ENCODE measurements around the gene ADAP1.
A peak's percentile ranks its signal among the peaks of the same experiment; 100 is the strongest.

The ADAP1 gene

GRCh38 chr7:972110-972509 lies 17.6 kb upstream of the ADAP1 start:
- TF ChIP-seq GATA2 (IDR thresholded peaks at IDR 0.05; ENCODE audit: low read depth, low read length) (no peak), GATA3 (IDR thresholded peaks at IDR 0.05; ENCODE audit: low read depth, low read length) (no peak)

- TF ChIP-seq GATA3 (IDR thresholded peaks at IDR 0.05; ENCODE audit: low read depth, low read length) (no peak), GATA2 (IDR thresholded peaks at IDR 0.05; ENCODE audit: low read depth, low read length) (no peak)
Observed at GRCh38 chr7:970744-971143, 16.3 kb upstream of the ADAP1 start.

GRCh38 chr7:969403-969802 lies 14.9 kb upstream of the ADAP1 start:
- no peak for TF ChIP-seq GATA3 (IDR thresholded peaks at IDR 0.05; ENCODE audit: low read depth, low read length)
- TF ChIP-seq GATA2 (IDR thresholded peaks at IDR 0.05; ENCODE audit: low read depth, low read length), result no peak

- no peak for TF ChIP-seq GATA3 (IDR thresholded peaks at IDR 0.05; ENCODE audit: low read depth, low read length)
- no peak for TF ChIP-seq GATA2 (IDR thresholded peaks at IDR 0.05; ENCODE audit: low read depth, low read length)
Observed at GRCh38 chr7:968205-969105, 14.0 kb upstream of the ADAP1 start.

GRCh38 chr7:967361-968082 lies 13.0 kb upstream of the ADAP1 start:
- no peak for TF ChIP-seq GATA3 (IDR thresholded peaks at IDR 0.05; ENCODE audit: low read depth, low read length)
- TF ChIP-seq GATA2 (IDR thresholded peaks at IDR 0.05; ENCODE audit: low read depth, low read length), result no peak

GRCh38 chr7:966291-967069 lies 12.0 kb upstream of the ADAP1 start:
- TF ChIP-seq GATA2 (IDR thresholded peaks at IDR 0.05; ENCODE audit: low read depth, low read length) (no peak), GATA3 (IDR thresholded peaks at IDR 0.05; ENCODE audit: low read depth, low read length) (no peak)

DNA sequence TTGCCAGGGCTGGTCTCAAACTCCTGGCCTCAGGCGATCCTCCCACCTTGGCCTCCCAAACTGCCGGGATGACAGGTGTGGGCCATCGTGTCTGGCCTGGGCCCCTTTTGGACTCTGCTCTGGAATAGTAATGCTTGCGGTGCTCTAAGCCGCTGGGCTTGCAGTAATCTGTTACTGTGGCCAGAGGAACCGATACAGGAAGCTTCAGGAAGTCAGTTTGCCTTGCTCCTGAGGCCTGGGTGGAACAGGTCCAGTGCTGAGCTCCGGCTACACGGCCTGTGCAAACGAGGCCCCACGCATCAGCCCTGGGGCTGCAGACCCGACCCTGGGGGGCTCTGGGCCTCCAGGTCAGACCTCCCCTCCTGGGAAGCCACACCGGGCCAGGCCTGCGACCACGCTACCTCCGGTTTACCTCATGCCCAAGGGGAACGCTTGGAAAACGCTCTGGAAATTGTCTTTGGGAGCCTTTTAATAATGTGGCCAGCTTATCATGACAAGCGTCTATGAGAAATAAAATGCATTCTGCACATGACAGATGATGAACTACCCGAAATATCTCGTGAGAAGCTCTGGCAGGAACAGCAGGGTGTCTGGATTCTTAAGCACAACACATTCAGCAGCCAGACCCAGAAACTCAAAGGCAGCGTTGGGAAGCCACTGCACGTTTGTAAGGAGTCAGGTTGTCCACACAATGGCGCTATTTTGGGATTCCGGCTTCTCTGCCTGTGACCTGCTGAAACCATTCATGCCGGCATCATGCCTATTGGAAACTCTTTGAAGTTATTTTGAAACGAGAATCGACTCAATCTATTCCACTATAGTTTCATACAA lies 10.1 kb upstream of the ADAP1 start:
- TF ChIP-seq GATA2 (IDR thresholded peaks at IDR 0.05; ENCODE audit: low read depth, low read length) (peak; percentile 75), GATA3 (IDR thresholded peaks at IDR 0.05; ENCODE audit: low read depth, low read length) (no peak)

GRCh38 chr7:963236-964078 lies 9.0 kb upstream of the ADAP1 start:
- no peak for TF ChIP-seq GATA2 (IDR thresholded peaks at IDR 0.05; ENCODE audit: low read depth, low read length)
- no peak for TF ChIP-seq GATA3 (IDR thresholded peaks at IDR 0.05; ENCODE audit: low read depth, low read length)

- TF ChIP-seq GATA3 (IDR thresholded peaks at IDR 0.05; ENCODE audit: low read depth, low read length) (no peak), GATA2 (IDR thresholded peaks at IDR 0.05; ENCODE audit: low read depth, low read length) (no peak)
Observed at GRCh38 chr7:962401-963081, 8.1 kb upstream of the ADAP1 start.

GRCh38 chr7:961546-962400 lies 7.3 kb upstream of the ADAP1 start:
- TF ChIP-seq GATA3 (IDR thresholded peaks at IDR 0.05; ENCODE audit: low read depth, low read length) (no peak), GATA2 (IDR thresholded peaks at IDR 0.05; ENCODE audit: low read depth, low read length) (peak; percentile 48; the same call in 1 of the 2 replicates)

GRCh38 chr7:960269-960871 lies 5.9 kb upstream of the ADAP1 start:
- TF ChIP-seq GATA2 (IDR thresholded peaks at IDR 0.05; ENCODE audit: low read depth, low read length) (peak; percentile 44), GATA3 (IDR thresholded peaks at IDR 0.05; ENCODE audit: low read depth, low read length) (no peak)

Measured in SH-SY5Y (cell line).